Spleen (tissue), 11 donors: ENCODE data around the gene NFIX. TPM values are rescaled to one million over a fixed set of nuclear protein-coding genes. Genes with fewer than 3 reads are reported as not detected.

Source experiments
- DNase-seq: peaks from one replicate; pipeline ENCODE4 v3.0.0-alpha.2; 2020
- H3K27ac ChIP-seq, 8 donors: fragments of 200-600 bp; sonication (generic) in 7 of 8; 1 replicate in 4 of 8; 2 replicates in 4 of 8; pipeline versions ENCODE4 v1.5.0 to v1.8.0; 2016 to 2021; ENCODE audit warnings: inconsistent platforms in 4 of 8, mild to moderate bottlenecking in 4 of 8, moderate library complexity in 1 of 8
- H3K27me3 ChIP-seq, 7 donors: fragments of 200-600 bp; sonication (generic) in 6 of 7; replicated peaks in 1 of 7; 1 replicate in 4 of 7; 2 replicates in 3 of 7; pipeline versions ENCODE4 v1.5.0 to v1.8.0; 2016 to 2021; ENCODE audit warnings: inconsistent platforms in 3 of 7, mild to moderate bottlenecking in 1 of 7
- H3K36me3 ChIP-seq, 6 donors: fragments of 200-600 bp; sonication (generic) in 5 of 6; 1 replicate in 4 of 6; 2 replicates in 2 of 6; pipeline versions ENCODE4 v1.5.0 to v1.8.0; 2016 to 2021; ENCODE audit warnings: inconsistent platforms in 2 of 6
- H3K4me1 ChIP-seq, 6 donors: fragments of 200-600 bp; sonication (generic) in 5 of 6; 1 replicate in 3 of 6; 2 replicates in 3 of 6; pipeline versions ENCODE4 v1.5.0 to v1.8.0; 2016 to 2021; ENCODE audit warnings: inconsistent platforms in 3 of 6
- H3K4me3 ChIP-seq, 8 donors: fragments of 200-600 bp; sonication (generic) in 7 of 8; 1 replicate in 4 of 8; 2 replicates in 4 of 8; pipeline versions ENCODE4 v1.5.0 to v1.8.0; 2016 to 2021; ENCODE audit warnings: inconsistent platforms in 4 of 8, mild to moderate bottlenecking in 4 of 8, moderate library complexity in 2 of 8
- H3K9me3 ChIP-seq, 8 donors: fragments of 200-600 bp; sonication (generic) in 7 of 8; 1 replicate in 4 of 8; 2 replicates in 4 of 8; pipeline versions ENCODE4 v1.5.0 to v1.8.0; 2016 to 2021; ENCODE audit warnings: inconsistent platforms in 4 of 8
- POLR2A ChIP-seq, 3 donors: fragments of 450-650 bp; IDR thresholded peaks; one replicate each; pipeline ENCODE4 v1.5.1; 2017; ENCODE audit warnings: antibody characterized with exemption in 3 of 3, mild to moderate bottlenecking in 1 of 3
- POLR2AphosphoS5 ChIP-seq, 3 donors: sonication (generic); formaldehyde crosslinking; IDR thresholded peaks; one replicate each; pipeline ENCODE4 v1.5.1; 2017; ENCODE audit warnings: antibody characterized with exemption in 3 of 3
- WGBS, 5 donors: extraction: QIAGEN DNeasy Blood & Tissue Kit in 3 of 5; methylation state at CpG; one replicate each; pipeline versions ENCODE4 v1.1.5 to v1.1.7; 2013 to 2018; 5-methylcytosine and 5-hydroxymethylcytosine counted together
- intact Hi-C: fragments of 100-400 bp; cut with DNase I; formaldehyde crosslinking; loops from one replicate; pipeline ENCODE4 v1.15.0; 2023; ENCODE audit warnings: low total_unique reads
- polyA plus RNA-seq, 3 donors: library from polyadenylated mRNA; stranded (reverse); fragments of 200-250 nt; gene quantifications; one replicate each; pipeline ENCODE4 v1.2.1, GENCODE V29; 2013
- total RNA-seq, 7 donors: library from RNA; depleted of rRNA in 3 of 7; stranded (reverse); fragments of >200 nt in 3 of 7; fragmentation: NEBNext Ultra II Directional in 4 of 7; extraction: Animal tissue kit (Norgen Biotek cat#: 25700) in 4 of 7; gene quantifications; one replicate each; pipeline versions ENCODE4 v1.1.0 to v1.2.1, GENCODE V29; 2016 to 2021
- TF ChIP-seq, protein P1 (sequence below), 11 experiments: fragments of 200-600 bp in 7 of 11; fragments of 450-650 bp in 4 of 11; sonication (generic) in 4 of 11; IDR thresholded peaks in 8 of 11; conservative IDR thresholded peaks in 3 of 11; 1 replicate in 7 of 11; 2 replicates in 4 of 11; pipeline versions ENCODE4 v1.4.0 to v1.8.0; 2016 to 2021; ENCODE audit warnings: antibody characterized with exemption in 11 of 11, inconsistent platforms in 4 of 11, mild to moderate bottlenecking in 1 of 11
- donor health status: healthy with polysubstance abuse.
- donor health status: DM: no; HTN: no; CAD: no; lungs with moderate emphysema.
- donor health status: DM: no; HTN: no; CAD: no.
- donor health status: Bipolar disorder and iron deficiency.
- donor health status: healthy.
- donor health status: DM: no; HTN: no; CAD: no.
- donor health status: DM: yes; HTN: yes; CAD: no.

Gene NFIX
- total and polyA plus RNA-seq, 10 donors, result 1.1 to 41.4 (median 17.5) TPM

DNA sequence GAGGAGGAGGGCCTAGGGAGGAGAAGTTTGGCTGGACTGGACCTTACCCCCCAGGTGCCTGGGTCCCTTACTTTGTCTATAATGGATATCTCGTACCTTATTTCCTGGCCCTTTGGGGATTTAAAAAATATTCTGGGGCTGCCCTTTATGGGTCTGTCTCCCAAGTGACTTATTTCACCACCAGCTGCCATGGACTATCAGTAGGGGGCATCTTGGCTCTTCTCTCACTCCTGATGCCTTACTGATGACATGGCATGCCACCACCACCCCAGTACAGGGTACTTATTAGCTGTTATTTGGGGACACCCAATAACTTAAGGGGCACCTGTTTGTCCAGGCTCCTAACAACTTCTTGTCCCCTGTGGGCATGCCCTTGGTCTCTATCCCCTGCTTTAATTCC lies 38.0 kb downstream of the NFIX start:
- H3K9me3 ChIP-seq, result no peaks in the 10 kb centered on the region
- H3K4me1 ChIP-seq, result peaks cover 0 to 27% (median 11%) of the 10 kb centered on the region in 6 donors
- TF ChIP-seq, protein P1, sequence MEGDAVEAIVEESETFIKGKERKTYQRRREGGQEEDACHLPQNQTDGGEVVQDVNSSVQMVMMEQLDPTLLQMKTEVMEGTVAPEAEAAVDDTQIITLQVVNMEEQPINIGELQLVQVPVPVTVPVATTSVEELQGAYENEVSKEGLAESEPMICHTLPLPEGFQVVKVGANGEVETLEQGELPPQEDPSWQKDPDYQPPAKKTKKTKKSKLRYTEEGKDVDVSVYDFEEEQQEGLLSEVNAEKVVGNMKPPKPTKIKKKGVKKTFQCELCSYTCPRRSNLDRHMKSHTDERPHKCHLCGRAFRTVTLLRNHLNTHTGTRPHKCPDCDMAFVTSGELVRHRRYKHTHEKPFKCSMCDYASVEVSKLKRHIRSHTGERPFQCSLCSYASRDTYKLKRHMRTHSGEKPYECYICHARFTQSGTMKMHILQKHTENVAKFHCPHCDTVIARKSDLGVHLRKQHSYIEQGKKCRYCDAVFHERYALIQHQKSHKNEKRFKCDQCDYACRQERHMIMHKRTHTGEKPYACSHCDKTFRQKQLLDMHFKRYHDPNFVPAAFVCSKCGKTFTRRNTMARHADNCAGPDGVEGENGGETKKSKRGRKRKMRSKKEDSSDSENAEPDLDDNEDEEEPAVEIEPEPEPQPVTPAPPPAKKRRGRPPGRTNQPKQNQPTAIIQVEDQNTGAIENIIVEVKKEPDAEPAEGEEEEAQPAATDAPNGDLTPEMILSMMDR (IDR thresholded peaks at IDR 0.05 in 8 of 11, conservative IDR thresholded peaks at IDR 0.05 in 3 of 11), result no peak
- TF ChIP-seq POLR2AphosphoS5 (IDR thresholded peaks at IDR 0.05) (no peak), POLR2A (IDR thresholded peaks at IDR 0.05) (no peak)
- H3K4me3 ChIP-seq, result no peak overlapping the region
- intact Hi-C loops, result loop anchor here (10.0 kb wide), 1 partner anchor 48 kb away; no protein-coding TSS in a partner anchor
- WGBS, 5 donors, result 75 to 100% (median 81%) methylated on average over 1 of the region's 1 CpG
- no peak overlapping the region for H3K27ac ChIP-seq
- no peak for DNase-seq
- H3K27me3 ChIP-seq, result no peaks in the 10 kb centered on the region
- no peaks in the 10 kb centered on the region for H3K36me3 ChIP-seq

DNA sequence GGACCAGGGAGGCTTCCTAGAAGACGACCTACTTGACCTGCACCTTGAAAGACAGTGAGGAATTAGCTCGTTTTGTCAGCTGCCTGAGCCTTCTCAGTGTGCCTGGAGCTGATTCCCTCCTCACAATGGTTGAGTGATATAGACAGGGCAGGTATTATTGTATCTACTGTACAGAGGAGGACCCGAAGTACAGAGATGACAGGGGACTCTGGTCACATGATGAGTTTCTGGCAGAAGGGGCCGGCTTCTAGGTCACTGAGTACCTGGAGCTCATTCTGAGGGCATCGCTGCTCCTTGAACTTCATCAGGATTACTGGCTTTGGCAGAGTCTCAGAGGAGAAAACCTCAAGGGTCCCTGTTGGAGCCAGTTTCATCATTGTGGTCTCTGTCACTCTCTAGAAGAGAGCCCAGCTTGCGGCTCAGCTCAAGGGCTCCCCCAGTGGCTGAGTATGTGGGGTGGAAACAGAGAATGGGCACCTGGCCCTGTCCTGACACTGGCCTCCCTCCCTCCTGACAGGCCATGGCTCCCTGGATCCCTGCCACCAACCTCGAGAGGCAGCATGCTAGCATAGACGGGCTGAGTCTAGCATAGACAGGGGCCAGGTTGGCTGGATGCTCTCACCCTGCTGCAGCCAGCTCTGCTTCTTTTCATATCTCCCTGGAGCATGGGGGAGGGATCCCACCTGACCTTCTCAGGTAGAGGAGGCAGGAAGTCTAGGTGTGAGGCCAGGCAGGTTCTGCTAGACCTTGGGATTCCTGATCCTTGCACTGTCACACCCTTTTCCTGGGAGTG lies 38.7 kb downstream of the NFIX start:
- Histone ChIP-seq H3K27me3 (no peaks in the 10 kb centered on the region), H3K4me1 (peaks cover 0 to 27% (median 12%) of the 10 kb centered on the region in 6 donors), H3K36me3 (no peaks in the 10 kb centered on the region), H3K27ac (no peak overlapping the region), H3K4me3 (no peak overlapping the region), H3K9me3 (no peaks in the 10 kb centered on the region)
- intact Hi-C loops, result loop anchor here (10.0 kb wide), 1 partner anchor 49 kb away; no protein-coding TSS in a partner anchor
- 51 to 84% (median 58%) methylated on average over 3 to 8 of the region's 8 CpGs for WGBS, 5 donors
- TF ChIP-seq, protein P1 (IDR thresholded peaks at IDR 0.05 in 8 of 11, conservative IDR thresholded peaks at IDR 0.05 in 3 of 11), result peak; percentile 19 to 74 (median 62)
- TF ChIP-seq POLR2A (IDR thresholded peaks at IDR 0.05) (no peak), POLR2AphosphoS5 (IDR thresholded peaks at IDR 0.05) (peak in 1 of 3 donors; percentile 13)
- DNase-seq, result no peak

DNA sequence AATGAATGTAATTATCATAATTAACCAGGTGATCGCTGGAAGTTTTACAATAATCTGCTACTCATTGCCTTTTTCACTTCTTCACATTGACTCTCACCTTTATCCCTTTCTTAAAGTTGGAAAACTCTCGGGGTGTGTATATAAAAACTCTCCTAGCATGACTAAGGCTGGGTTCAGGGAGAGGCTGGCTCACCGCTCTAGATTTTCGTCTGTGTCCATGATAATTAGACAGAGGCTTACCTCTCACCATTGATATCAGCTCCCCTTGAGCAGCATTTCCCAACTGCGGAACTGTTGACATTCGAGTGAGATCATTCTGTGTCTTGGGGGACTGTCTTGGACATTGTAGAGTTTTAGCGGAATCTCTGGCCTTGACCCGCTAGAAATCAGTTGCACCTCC lies 39.4 kb downstream of the NFIX start:
- Histone ChIP-seq H3K36me3 (no peaks in the 10 kb centered on the region), H3K4me1 (peaks cover 0 to 27% (median 12%) of the 10 kb centered on the region in 6 donors), H3K9me3 (no peaks in the 10 kb centered on the region), H3K27ac (no peak overlapping the region), H3K27me3 (no peaks in the 10 kb centered on the region), H3K4me3 (no peak overlapping the region)
- 77 to 97% (median 89%) methylated on average over 8 of the region's 8 CpGs for WGBS, 5 donors
- DNase-seq, result no peak
- TF ChIP-seq POLR2AphosphoS5 (IDR thresholded peaks at IDR 0.05) (no peak), POLR2A (IDR thresholded peaks at IDR 0.05) (no peak)
- TF ChIP-seq, protein P1 (IDR thresholded peaks at IDR 0.05 in 8 of 11, conservative IDR thresholded peaks at IDR 0.05 in 3 of 11), result no peak
- intact Hi-C loops, result loop anchor here (10.0 kb wide), 1 partner anchor 50 kb away; no protein-coding TSS in a partner anchor

DNA sequence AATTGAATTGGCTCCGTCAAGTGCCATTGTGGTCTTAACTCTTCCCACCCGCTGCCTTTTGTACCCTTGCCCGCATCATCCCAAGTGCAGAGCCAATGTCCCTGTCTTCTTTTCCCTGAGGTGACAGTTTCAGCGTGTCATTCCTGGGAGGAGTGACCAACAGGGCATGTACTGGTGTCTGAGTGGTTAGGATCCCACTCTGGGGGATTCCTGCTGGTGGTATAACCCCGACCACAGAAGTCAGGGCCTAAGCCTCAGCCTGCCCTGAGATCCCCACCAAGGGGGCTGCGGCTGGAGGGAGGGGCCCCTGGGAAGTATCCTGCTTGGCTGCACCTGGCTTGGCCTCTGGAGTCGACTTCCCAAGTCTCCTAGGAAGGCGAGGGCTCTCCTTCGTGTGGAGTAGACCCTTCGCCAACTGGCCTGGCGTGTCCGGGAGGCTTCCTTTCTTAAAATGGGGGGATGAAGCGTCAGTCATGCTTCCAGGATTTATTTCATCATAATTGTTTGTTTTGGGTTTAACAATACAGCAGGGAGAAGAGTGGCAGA lies 40.6 kb downstream of the NFIX start:
- peaks cover 0 to 27% (median 12%) of the 10 kb centered on the region in 6 donors for H3K4me1 ChIP-seq
- 89 to 96% (median 91%) methylated on average over 11 to 13 of the region's 13 CpGs for WGBS, 5 donors

More for the DNA sequence above, 40.6 kb downstream of the NFIX start:
- Histone ChIP-seq H3K27me3 (no peaks in the 10 kb centered on the region), H3K9me3 (no peaks in the 10 kb centered on the region), H3K36me3 (no peaks in the 10 kb centered on the region), H3K27ac (no peak overlapping the region), H3K4me3 (no peak overlapping the region)
- intact Hi-C loops, result loop anchor here (10.0 kb wide), 1 partner anchor 51 kb away; no protein-coding TSS in a partner anchor
- no peak for TF ChIP-seq POLR2AphosphoS5 (IDR thresholded peaks at IDR 0.05)
- no peak for TF ChIP-seq POLR2A (IDR thresholded peaks at IDR 0.05)
- TF ChIP-seq, protein P1 (IDR thresholded peaks at IDR 0.05 in 8 of 11, conservative IDR thresholded peaks at IDR 0.05 in 3 of 11), result no peak
- DNase-seq, result no peak
